ENCODE results near the gene SELENOO. TPM values are rescaled to one million over a fixed set of nuclear protein-coding genes. Genes with fewer than 3 reads are reported as not detected.

The SELENOO gene, protein sequence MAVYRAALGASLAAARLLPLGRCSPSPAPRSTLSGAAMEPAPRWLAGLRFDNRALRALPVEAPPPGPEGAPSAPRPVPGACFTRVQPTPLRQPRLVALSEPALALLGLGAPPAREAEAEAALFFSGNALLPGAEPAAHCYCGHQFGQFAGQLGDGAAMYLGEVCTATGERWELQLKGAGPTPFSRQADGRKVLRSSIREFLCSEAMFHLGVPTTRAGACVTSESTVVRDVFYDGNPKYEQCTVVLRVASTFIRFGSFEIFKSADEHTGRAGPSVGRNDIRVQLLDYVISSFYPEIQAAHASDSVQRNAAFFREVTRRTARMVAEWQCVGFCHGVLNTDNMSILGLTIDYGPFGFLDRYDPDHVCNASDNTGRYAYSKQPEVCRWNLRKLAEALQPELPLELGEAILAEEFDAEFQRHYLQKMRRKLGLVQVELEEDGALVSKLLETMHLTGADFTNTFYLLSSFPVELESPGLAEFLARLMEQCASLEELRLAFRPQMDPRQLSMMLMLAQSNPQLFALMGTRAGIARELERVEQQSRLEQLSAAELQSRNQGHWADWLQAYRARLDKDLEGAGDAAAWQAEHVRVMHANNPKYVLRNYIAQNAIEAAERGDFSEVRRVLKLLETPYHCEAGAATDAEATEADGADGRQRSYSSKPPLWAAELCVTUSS
- 15.5 and 17.3 TPM in 2 replicates for total RNA-seq (ENCODE audit: low replicate concordance)

DNA sequence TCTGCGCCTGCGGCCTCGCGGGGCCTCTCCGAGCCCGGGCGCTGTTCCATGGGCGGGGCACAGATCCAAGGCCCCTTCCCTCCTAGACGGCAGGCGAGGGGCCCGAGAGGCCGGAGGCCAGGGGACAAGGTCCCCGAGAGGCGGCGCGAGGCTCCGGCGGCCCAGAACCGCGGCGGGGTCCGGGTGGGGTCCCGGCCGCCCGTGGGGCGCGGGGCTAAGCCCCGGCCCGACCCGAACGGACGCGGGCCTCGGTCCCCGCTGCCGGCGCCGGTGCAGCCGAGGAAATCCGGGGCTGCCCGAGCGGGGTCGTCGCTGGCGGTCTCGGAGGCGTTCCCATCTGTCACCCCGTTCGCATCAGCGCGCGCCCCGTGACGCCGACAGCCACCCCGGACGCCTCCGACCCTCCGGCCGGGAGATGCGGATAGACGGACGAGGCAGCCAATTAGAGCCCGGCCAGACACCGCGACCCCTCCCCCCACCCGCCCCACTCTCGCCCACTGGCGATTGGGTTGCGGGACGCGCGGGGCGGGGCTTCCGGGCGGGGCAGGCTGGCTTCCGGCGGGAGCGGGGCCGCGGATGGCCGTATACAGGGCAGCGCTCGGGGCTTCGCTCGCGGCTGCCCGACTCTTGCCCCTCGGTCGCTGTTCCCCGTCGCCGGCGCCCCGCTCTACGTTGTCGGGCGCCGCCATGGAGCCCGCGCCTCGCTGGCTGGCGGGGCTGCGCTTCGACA, at the start of gene SELENOO:
Gene SELENOO (plus strand): TSS at position 551 of the 730 bp plus-strand sequence. CDS start 26 bp downstream, at position 577.
- TF ChIP-seq, protein P1, sequence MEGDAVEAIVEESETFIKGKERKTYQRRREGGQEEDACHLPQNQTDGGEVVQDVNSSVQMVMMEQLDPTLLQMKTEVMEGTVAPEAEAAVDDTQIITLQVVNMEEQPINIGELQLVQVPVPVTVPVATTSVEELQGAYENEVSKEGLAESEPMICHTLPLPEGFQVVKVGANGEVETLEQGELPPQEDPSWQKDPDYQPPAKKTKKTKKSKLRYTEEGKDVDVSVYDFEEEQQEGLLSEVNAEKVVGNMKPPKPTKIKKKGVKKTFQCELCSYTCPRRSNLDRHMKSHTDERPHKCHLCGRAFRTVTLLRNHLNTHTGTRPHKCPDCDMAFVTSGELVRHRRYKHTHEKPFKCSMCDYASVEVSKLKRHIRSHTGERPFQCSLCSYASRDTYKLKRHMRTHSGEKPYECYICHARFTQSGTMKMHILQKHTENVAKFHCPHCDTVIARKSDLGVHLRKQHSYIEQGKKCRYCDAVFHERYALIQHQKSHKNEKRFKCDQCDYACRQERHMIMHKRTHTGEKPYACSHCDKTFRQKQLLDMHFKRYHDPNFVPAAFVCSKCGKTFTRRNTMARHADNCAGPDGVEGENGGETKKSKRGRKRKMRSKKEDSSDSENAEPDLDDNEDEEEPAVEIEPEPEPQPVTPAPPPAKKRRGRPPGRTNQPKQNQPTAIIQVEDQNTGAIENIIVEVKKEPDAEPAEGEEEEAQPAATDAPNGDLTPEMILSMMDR (IDR thresholded peaks at IDR 0.05; ENCODE audit: insufficient read depth, low read length) = no peak
- DNase-seq (ENCODE audit: low read depth) = peak; percentile 75
- H3K4me3 ChIP-seq (ENCODE audit: low read depth, low read length) = peak within 1 kb of the TSS; percentile 76

DNA sequence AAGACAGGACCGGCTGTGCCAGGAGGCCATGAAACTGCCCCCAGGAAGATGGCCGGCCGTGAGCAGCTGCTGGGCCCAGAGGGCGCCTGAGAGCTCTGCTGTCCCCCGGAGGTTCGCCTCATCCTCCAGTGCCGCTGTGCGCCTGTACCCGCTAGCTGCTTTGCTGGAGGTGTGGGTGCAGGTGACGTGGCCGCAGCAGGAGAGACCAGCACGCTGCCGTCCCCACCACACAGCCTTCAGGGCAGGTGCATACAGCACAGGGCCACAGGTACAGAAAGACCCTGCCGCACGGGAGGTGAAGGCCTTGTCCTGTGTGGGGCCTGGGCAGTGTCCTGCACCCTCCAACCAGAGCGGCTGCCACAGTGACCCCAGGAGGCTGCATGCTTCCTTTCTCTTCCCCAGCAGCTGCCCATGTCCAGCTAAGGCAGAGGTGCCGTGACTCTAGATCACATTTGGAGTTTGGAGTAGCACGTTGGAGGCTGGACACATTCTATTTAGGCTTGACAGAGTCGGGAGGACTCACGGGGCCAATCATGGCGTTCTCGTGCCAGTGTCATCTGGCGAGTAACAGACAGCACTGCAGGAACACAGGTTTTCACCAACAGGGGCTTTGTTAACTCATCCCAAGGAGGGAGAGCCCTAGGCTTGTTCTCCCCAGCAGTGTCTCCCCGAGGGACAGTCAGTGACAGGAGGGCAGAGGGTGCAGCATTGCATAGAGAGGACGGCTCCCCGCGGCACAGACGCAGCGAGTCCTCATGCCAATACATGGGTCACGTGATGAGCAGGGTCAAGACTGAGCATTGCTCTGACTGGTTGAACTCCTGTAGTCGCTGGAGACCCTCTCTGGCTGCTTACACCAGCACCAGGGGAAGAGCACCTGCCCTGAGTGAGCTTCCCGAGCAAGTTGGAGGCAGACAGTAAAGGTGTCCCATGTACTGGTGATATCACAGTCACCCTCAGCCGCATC, 49.0 kb upstream of the SELENOO start:
- TF ChIP-seq, protein P1 (IDR thresholded peaks at IDR 0.05; ENCODE audit: insufficient read depth, low read length) = no peak
- no peak for DNase-seq (ENCODE audit: low read depth)
- H3K4me3 ChIP-seq (ENCODE audit: low read depth, low read length) = no peak overlapping the region

DNA sequence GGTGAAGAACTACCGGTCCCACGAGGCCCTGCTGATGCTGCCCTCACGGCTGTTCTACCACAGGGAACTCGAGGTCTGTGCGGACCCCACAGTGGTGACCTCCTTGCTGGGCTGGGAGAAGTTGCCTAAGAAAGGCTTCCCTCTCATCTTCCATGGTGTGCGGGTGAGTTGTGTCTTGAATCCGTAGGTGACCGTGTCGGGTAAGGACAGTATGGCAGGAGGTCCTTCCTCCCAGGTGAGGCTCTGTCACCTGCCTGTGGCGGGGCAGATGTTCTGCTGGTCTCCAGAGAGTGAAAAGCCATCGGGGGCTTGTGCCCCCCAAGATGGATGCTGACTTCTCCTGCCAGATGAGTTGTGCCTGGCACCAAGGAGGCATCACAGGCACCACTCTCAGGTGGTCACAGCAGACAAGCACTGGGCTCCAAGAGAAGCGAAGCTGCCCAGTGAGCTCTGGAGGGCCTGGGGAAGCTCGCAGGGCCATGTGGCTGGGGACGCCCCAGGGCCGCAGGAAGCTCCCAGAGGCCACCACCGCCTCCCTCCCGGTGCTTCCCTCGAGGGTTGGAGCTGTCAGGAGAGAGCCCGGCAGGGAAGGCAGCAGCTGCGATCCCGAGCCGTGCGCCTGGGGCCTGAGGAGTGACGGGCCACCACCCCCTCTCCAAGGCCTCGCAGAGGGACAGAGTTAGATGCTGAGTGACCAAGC, 47.6 kb upstream of the SELENOO start:
- no peak overlapping the region for H3K4me3 ChIP-seq (ENCODE audit: low read depth, low read length)
- no peak for DNase-seq (ENCODE audit: low read depth)
- TF ChIP-seq, protein P1 (IDR thresholded peaks at IDR 0.05; ENCODE audit: insufficient read depth, low read length) = no peak

DNA sequence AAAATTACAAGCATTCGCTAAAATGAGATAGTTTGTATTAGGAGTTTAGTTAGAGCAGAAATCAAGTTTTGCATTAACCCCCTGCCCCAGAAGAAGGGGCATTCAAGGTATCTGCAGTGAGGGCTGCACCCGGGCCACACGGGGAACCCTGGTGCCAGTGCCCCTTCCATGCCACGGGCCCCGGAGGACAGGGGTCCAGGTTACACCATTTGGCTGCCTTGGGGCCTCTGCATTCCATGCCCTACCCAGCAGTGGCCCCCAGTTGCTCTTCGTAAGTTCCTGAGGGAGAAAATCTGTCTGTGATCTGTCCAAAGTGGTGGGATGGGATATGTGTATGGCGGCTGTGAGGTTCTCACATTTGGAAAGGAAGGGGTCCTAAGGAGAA, 47.1 kb upstream of the SELENOO start:
- H3K4me3 ChIP-seq (ENCODE audit: low read depth, low read length) = no peak overlapping the region
- DNase-seq (ENCODE audit: low read depth) = no peak
- TF ChIP-seq, protein P1 (IDR thresholded peaks at IDR 0.05; ENCODE audit: insufficient read depth, low read length) = no peak

DNA sequence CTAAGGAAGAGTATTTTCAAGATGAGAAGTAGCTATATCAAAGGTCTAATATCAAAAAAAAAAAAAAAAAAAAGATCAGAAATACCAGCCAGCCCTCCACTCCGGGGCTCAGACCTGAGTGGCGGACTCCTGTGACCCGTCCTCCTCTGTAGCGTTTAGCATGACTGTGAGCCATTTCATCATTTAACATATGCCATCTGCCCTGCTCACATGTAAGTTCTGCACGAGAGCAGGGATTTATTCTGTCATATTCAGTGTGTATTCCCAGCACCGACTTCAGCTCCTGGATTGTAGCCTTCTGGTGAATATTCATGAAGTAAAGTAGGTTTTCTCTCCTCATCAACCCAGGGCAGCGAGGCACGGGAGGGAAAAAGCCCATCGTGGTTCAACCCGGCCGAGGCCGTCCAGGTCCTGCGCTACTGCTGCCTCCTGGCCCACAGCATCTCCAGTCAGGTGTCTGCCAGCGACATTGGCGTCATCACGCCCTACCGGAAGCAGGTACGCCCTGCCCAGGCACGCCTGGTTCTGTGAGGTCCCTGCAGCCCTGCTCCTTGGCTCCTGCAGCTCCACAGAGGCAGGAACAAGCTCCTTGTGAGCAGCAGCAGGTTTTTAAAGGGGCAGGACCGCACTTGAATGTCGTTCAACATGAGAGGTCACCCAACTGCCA, 43.0 kb upstream of the SELENOO start:
- no peak for DNase-seq (ENCODE audit: low read depth)
- TF ChIP-seq, protein P1 (IDR thresholded peaks at IDR 0.05; ENCODE audit: insufficient read depth, low read length) = no peak
- H3K4me3 ChIP-seq (ENCODE audit: low read depth, low read length) = no peak overlapping the region

Data from fibroblast of the aortic adventitia (primary cell).